ENCODE data around the gene CFLAR.

GRCh38 chr2:201200345-201200744, 84.4 kb downstream of the CFLAR start:
- TF ChIP-seq CTCF (IDR thresholded peaks at IDR 0.05; ENCODE audit: low read depth, low read length, missing input control), result no peak
- TF ChIP-seq REST (IDR thresholded peaks at IDR 0.05), result no peak
- no peak for TF ChIP-seq MAX (IDR thresholded peaks at IDR 0.05)
- TF ChIP-seq GABPA (IDR thresholded peaks at IDR 0.05 in 1 of 2, conservative IDR thresholded peaks at IDR 0.05 in 1 of 2), result no peak
- no peak for TF ChIP-seq ZBTB33 (IDR thresholded peaks at IDR 0.05)
- no peak for TF ChIP-seq RXRA (IDR thresholded peaks at IDR 0.05)
- no peak for TF ChIP-seq JUND (IDR thresholded peaks at IDR 0.05)
- no peak for TF ChIP-seq RAD21 (IDR thresholded peaks at IDR 0.05)
- TF ChIP-seq SP1 (IDR thresholded peaks at IDR 0.05), result no peak
- no peak for TF ChIP-seq ATF3 (IDR thresholded peaks at IDR 0.05)
- no peak for TF ChIP-seq TAF1 (conservative IDR thresholded peaks at IDR 0.05)
- TF ChIP-seq FOXA1 (IDR thresholded peaks at IDR 0.05), result no peak
- no peak for TF ChIP-seq YY1 (IDR thresholded peaks at IDR 0.05)
